T-cell (primary cell): ENCODE measurements around the gene TMEM178A. TPM values are rescaled to one million over a fixed set of nuclear protein-coding genes. Genes with fewer than 3 reads are reported as not detected.
"Not testable (repeated sequence)": the region's sequence is repeated elsewhere in the genome, so short reads cannot be mapped to it uniquely, and the experiment has no call there.

Experiments used
- ATAC-seq, 4 experiments: fragments of 200-7000 bp in 3 of 4; fragments of 150-1000 bp in 1 of 4; cut with Tn5 transposase; replicated peaks in 1 of 4; 1 replicate in 3 of 4; 2 replicates in 1 of 4; pipeline ENCODE4 v1.10.0; 2021; ENCODE audit warnings: moderate library complexity in 3 of 4, mild to moderate bottlenecking in 2 of 4, moderate number of reproducible peaks in 1 of 4
- CTCF ChIA-PET, 2 donors: fragments of 300-600 bp; sonication (Branson Sonifier 250); formaldehyde crosslinking; loops; one replicate each; lab custom pipeline; 2022; ENCODE audit warnings: antibody characterized with exemption in 2 of 2; lab: Charles Lee
- POLR2A ChIA-PET, 2 donors: fragments of 300-600 bp; sonication (Branson Sonifier 250); formaldehyde crosslinking; loops; one replicate each; lab custom pipeline; 2022; ENCODE audit warnings: antibody characterized with exemption in 2 of 2; lab: Charles Lee
- DNase-seq, 35 experiments: peaks; one replicate each; pipeline versions ENCODE4 v3.0.0 to v3.0.0-alpha.2; 2013 to 2023
- H3K27ac ChIP-seq: one replicate; pipeline ENCODE4 v1.5.1; 2013; ENCODE audit warnings: low read length
- H3K27me3 ChIP-seq, 2 experiments: replicated peaks in 1 of 2; 1 replicate in 1 of 2; 2 replicates in 1 of 2; pipeline versions ENCODE4 v1.6.1 to v1.7.0; 2013; ENCODE audit warnings: low read length in 1 of 2, mixed read lengths in 1 of 2; ENCODE audit not compliant: control insufficient read depth in 2 of 2, insufficient read depth in 2 of 2; ENCODE audit errors: extremely low read depth in 1 of 2
- H3K36me3 ChIP-seq, 2 donors: 1 replicate in 1 of 2; 2 replicates in 1 of 2; pipeline versions ENCODE4 v1.6.1 to v1.7.0; 2013; ENCODE audit warnings: low read length in 1 of 2; ENCODE audit not compliant: control insufficient read depth in 2 of 2, insufficient read depth in 1 of 2; ENCODE audit errors: extremely low read depth in 1 of 2
- H3K4me1 ChIP-seq, 2 experiments: 1 replicate in 1 of 2; 2 replicates in 1 of 2; pipeline versions ENCODE4 v1.6.1 to v1.7.0; 2013; ENCODE audit warnings: low read length in 2 of 2, mixed read lengths in 1 of 2; ENCODE audit not compliant: insufficient read depth in 2 of 2, control insufficient read depth in 1 of 2; ENCODE audit errors: extremely low read depth in 1 of 2
- H3K4me3 ChIP-seq, 2 donors: 1 replicate in 1 of 2; 2 replicates in 1 of 2; pipeline versions ENCODE4 v1.5.1 to v1.7.0; 2013; ENCODE audit warnings: mild to moderate bottlenecking in 2 of 2, low read length in 1 of 2, moderate library complexity in 1 of 2; ENCODE audit not compliant: control insufficient read depth in 1 of 2; ENCODE audit errors: extremely low read depth in 1 of 2
- H3K9me3 ChIP-seq: 2 replicates; pipeline ENCODE4 v1.7.0; 2013
- H3K27ac Mint-ChIP-seq, 2 donors: one replicate each; pipeline ENCODE4 v1.8.0; 2020 to 2021; ENCODE audit warnings: mild to moderate bottlenecking in 2 of 2, mixed read lengths in 2 of 2
- H3K27me3 Mint-ChIP-seq, 2 donors: one replicate each; pipeline ENCODE4 v1.8.0; 2021 to 2022; ENCODE audit warnings: mixed read lengths in 2 of 2
- H3K36me3 Mint-ChIP-seq: one replicate; pipeline ENCODE4 v1.8.0; 2021; ENCODE audit warnings: mixed read lengths
- H3K4me1 Mint-ChIP-seq, 3 donors: one replicate each; pipeline ENCODE4 v1.8.0; 2020 to 2022; ENCODE audit warnings: mixed read lengths in 3 of 3, mild to moderate bottlenecking in 1 of 3
- H3K4me3 Mint-ChIP-seq, 3 donors: one replicate each; pipeline ENCODE4 v1.8.0; 2020 to 2022; ENCODE audit warnings: mild to moderate bottlenecking in 3 of 3, mixed read lengths in 3 of 3, moderate library complexity in 3 of 3
- H3K9me3 Mint-ChIP-seq, 3 donors: one replicate each; pipeline ENCODE4 v1.8.0; 2020 to 2022; ENCODE audit warnings: mixed read lengths in 3 of 3
- WGBS: methylation state at CpG from one replicate; pipeline ENCODE4 v1.1.5; 2013; ENCODE audit warnings: missing lambda C conversion rate; ENCODE audit not compliant: insufficient coverage; 5-methylcytosine and 5-hydroxymethylcytosine counted together
- total RNA-seq, 35 experiments: library from RNA in 6 of 35; stranded (reverse) in 6 of 35; fragments of 120-200 nt in 1 of 35; gene quantifications; one replicate each; pipeline versions ENCODE4 v1.2.1 to v1.2.4 and lab custom pipeline; 2013 to 2026

TMEM178A gene
- total RNA-seq, 5 donors from 2014 or later (not counting 1 experiment from before 2014, with no cell fraction given): 0.32 to 0.47 (median 0.45) TPM; not detected in 2

GRCh38 chr2:39623917-39624316 lies 41.8 kb upstream of the TMEM178A start:
- Mint-ChIP-seq H3K27ac (no peak overlapping the region), H3K9me3 (no peaks in the 10 kb centered on the region), H3K36me3 (no peaks in the 10 kb centered on the region), H3K4me3 (no peak overlapping the region), H3K27me3 (peaks cover 12 to 21% of the 10 kb centered on the region in 2 donors), H3K4me1 (peaks cover 0 to 6% (median 5%) of the 10 kb centered on the region in 3 donors)
- no peaks in the 10 kb centered on the region for H3K4me1 ChIP-seq
- H3K9me3 ChIP-seq: no peaks in the 10 kb centered on the region
- 78% methylated on average over 4 of the region's 5 CpGs for WGBS
- no peak overlapping the region for H3K4me3 ChIP-seq
- DNase-seq: no peak
- H3K27ac ChIP-seq: no peak overlapping the region
- H3K36me3 ChIP-seq: no peaks in the 10 kb centered on the region
- peaks cover 0 to 4% of the 10 kb centered on the region in 2 experiments for H3K27me3 ChIP-seq
- ChIA-PET CTCF (no interaction called here), POLR2A (no interaction called here)
- ATAC-seq: no peak

DNA sequence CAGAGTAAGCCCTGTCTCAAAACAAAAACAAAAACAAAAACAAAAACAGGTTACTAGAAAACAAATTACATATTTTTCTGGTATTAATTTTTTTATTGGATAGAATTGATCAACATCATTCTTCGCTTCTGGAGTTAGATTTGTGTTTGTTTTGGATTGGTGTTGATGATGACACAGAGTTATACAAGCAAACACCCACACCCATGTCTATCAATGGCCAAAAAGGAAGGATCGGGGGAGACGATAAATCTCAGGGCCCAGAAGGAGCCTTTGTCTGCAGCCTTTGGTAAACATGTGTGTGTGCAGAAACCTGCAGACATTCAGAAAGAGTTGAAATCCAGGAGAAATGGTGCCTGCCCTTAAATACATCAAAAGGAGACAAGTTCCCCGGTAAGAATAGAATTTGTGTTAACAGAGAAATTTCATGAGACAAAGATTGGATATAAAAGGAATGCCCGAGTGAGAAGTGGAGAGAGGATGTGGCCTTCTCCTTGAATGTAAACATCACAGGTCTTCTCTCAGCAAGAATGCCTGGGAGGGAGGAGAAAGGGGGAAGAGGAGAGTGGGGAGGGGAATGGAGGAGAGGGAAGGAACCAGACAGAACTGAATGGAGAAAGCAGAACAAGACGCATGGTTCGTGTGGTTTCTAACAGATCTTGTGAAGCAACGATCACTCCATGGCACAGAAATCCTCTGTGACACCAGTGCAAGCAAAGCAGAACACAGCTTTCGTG lies 40.4 kb upstream of the TMEM178A start:
- Mint-ChIP-seq H3K27ac (no peak overlapping the region), H3K9me3 (no peaks in the 10 kb centered on the region), H3K27me3 (peaks cover 12 to 21% of the 10 kb centered on the region in 2 donors), H3K4me1 (peaks cover 0 to 1% (median under 1%) of the 10 kb centered on the region in 3 donors), H3K4me3 (no peak overlapping the region), H3K36me3 (no peaks in the 10 kb centered on the region)
- CTCF ChIA-PET: no interaction called here
- ATAC-seq (no peak), DNase-seq (no peak)
- Histone ChIP-seq H3K27me3 (peaks cover 0 to 4% of the 10 kb centered on the region in 2 experiments), H3K4me1 (no peaks in the 10 kb centered on the region), H3K27ac (no peak overlapping the region), H3K36me3 (no peaks in the 10 kb centered on the region), H3K4me3 (no peak overlapping the region), H3K9me3 (no peaks in the 10 kb centered on the region)
- POLR2A ChIA-PET: no interaction called here
- 46% methylated on average over 5 of the region's 9 CpGs for WGBS

- H3K4me3 ChIP-seq: no peak overlapping the region
- no peak overlapping the region for H3K4me3 Mint-ChIP-seq
- peaks cover 9 to 20% of the 10 kb centered on the region in 2 donors for H3K27me3 Mint-ChIP-seq
- no peak for DNase-seq
- no peaks in the 10 kb centered on the region for H3K9me3 ChIP-seq
- POLR2A ChIA-PET: no interaction called here
- no peaks in the 10 kb centered on the region for H3K36me3 Mint-ChIP-seq
- H3K36me3 ChIP-seq: no peaks in the 10 kb centered on the region
- no peak overlapping the region for H3K27ac Mint-ChIP-seq
- H3K27me3 ChIP-seq: peaks cover 0 to 4% of the 10 kb centered on the region in 2 experiments
- WGBS: 67% methylated on average over 1 of the region's 5 CpGs
- no peaks in the 10 kb centered on the region for H3K4me1 Mint-ChIP-seq
- no peaks in the 10 kb centered on the region for H3K4me1 ChIP-seq
- H3K27ac ChIP-seq: no peak overlapping the region
- CTCF ChIA-PET: no interaction called here
- no peaks in the 10 kb centered on the region for H3K9me3 Mint-ChIP-seq
- no peak for ATAC-seq
Measured at GRCh38 chr2:39625927-39626270, 39.8 kb upstream of the TMEM178A start.

DNA sequence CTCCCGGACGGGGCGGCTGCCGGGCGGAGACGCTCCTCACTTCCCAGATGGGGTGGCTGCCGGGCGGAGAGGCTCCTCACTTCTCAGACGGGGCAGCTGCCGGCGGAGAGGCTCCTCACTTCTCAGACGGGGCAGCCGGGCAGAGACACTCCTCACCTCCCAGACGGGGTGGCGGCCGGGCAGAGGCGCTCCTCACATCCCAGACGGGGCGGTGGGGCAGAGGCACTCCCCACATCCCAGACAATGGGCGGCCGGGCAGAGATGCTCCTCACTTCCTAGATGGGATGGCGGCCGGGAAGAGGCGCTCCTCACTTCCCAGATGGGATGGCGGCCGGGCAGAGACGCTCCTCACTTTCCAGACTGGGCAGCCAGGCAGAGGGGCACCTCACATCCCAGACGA lies 37.4 kb upstream of the TMEM178A start:
- WGBS: 97% methylated on average over 16 of the region's 28 CpGs
- H3K9me3 ChIP-seq, H3K36me3 ChIP-seq, H3K4me3 ChIP-seq, POLR2A ChIA-PET, DNase-seq, H3K9me3 Mint-ChIP-seq, H3K4me1 Mint-ChIP-seq, H3K4me1 ChIP-seq, H3K27ac ChIP-seq, CTCF ChIA-PET, H3K36me3 Mint-ChIP-seq, ATAC-seq, H3K27me3 ChIP-seq, H3K27ac Mint-ChIP-seq, H3K4me3 Mint-ChIP-seq: not testable (repeated sequence)
- peaks cover 7 to 16% of the 10 kb centered on the region in 2 donors for H3K27me3 Mint-ChIP-seq

DNA sequence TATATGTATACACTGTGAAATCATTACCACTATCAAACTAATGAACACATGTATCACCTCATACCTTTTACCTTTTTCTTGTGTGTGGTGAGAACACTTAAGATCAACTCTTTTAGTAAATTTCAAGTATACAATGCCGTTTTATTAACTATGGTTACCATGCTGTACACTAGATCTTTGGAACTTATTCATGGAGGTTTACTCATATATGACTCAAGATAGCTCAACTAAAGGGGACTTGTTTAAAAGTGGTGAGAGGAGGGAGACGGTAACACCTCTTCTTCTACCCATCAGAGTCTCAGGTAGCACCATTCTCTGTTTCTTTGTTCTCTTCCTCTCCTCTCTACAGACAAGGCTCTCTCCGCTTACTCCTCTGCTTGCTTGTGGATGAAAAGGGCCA lies 36.1 kb upstream of the TMEM178A start:
- CTCF ChIA-PET: no interaction called here

DNA sequence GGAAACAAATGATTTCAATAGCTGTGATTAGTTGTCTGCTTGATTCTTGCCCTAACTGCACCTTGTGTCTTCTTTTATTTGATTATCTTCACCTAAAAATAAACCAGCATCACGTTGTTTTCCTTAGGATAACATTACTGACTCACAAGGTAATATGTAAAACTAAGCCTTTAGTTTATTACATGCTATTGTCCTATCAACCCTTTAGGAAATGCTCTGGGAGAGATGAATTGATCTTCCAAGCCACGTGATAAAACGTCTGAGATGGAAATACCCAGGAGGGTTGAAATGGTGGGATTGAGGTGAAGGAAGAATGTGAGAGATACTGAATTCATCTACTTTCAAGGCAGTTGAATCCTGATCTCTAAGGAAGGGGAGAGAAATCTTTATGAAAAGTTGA lies 34.5 kb upstream of the TMEM178A start:
- Histone ChIP-seq H3K27me3 (no peaks in the 10 kb centered on the region), H3K9me3 (no peaks in the 10 kb centered on the region), H3K27ac (no peak overlapping the region), H3K4me3 (no peak overlapping the region), H3K4me1 (no peaks in the 10 kb centered on the region), H3K36me3 (no peaks in the 10 kb centered on the region)
- Mint-ChIP-seq H3K36me3 (no peaks in the 10 kb centered on the region), H3K27ac (no peak overlapping the region), H3K4me3 (no peak overlapping the region), H3K9me3 (no peaks in the 10 kb centered on the region), H3K4me1 (no peaks in the 10 kb centered on the region), H3K27me3 (peaks cover under 1 to 3% of the 10 kb centered on the region in 2 donors)
- ChIA-PET CTCF (no interaction called here), POLR2A (no interaction called here)
- 82% methylated on average over 2 of the region's 3 CpGs for WGBS
- ATAC-seq (no peak), DNase-seq (no peak)

More for the DNA sequence above, 36.1 kb upstream of the TMEM178A start:
- Histone ChIP-seq H3K9me3 (no peaks in the 10 kb centered on the region), H3K4me3 (no peak overlapping the region), H3K27me3 (no peaks in the 10 kb centered on the region), H3K27ac (no peak overlapping the region), H3K36me3 (no peaks in the 10 kb centered on the region), H3K4me1 (no peaks in the 10 kb centered on the region)
- Mint-ChIP-seq H3K27me3 (peaks cover 0 to 8% of the 10 kb centered on the region in 2 donors), H3K36me3 (no peaks in the 10 kb centered on the region), H3K4me1 (no peaks in the 10 kb centered on the region), H3K4me3 (no peak overlapping the region), H3K27ac (no peak overlapping the region), H3K9me3 (no peaks in the 10 kb centered on the region)
- 100% methylated on average over 1 of the region's 3 CpGs for WGBS
- POLR2A ChIA-PET: no interaction called here
- no peak for ATAC-seq
- no peak for DNase-seq
